B cell (primary cell): ENCODE results near the gene FAM111A.

Experiments
- CTCF ChIP-seq: fragments of 200-600 bp; IDR thresholded peaks from one replicate; pipeline ENCODE4 v1.8.0; 2022; ENCODE audit warnings: antibody characterized with exemption, mild to moderate bottlenecking
- EZH2 ChIP-seq: IDR thresholded peaks from 2 replicates; pipeline ENCODE4 v1.6.1; 2012; ENCODE audit warnings: borderline replicate concordance, low read depth, mild to moderate bottlenecking, moderate library complexity, low read length; ENCODE audit not compliant: insufficient read depth, poor library complexity, severe bottlenecking

GRCh38 chr11:59188954-59189353 lies 46.3 kb downstream of the FAM111A start:
- TF ChIP-seq CTCF (no peak), EZH2 (no peak)
